WTC11 (cell line): ENCODE data around the gene NUP210L. TPM values are rescaled to one million over a fixed set of nuclear protein-coding genes. Genes with fewer than 3 reads are reported as not detected.

Source experiments
- ATAC-seq: fragments of 200-7000 bp; cut with Tn5 transposase; 2 replicates; pipeline ENCODE4 v1.10.0; 2021; ENCODE audit warnings: mild to moderate bottlenecking, moderate library complexity
- CTCF ChIA-PET: fragments of 300-600 bp; sonication (Branson Sonifier 250); formaldehyde crosslinking; loops from one replicate; lab custom pipeline; 2021; ENCODE audit warnings: antibody characterized with exemption; lab: Charles Lee
- POLR2A ChIA-PET: fragments of 350-600 bp; sonication (Branson Sonifier 250); formaldehyde crosslinking; loops from one replicate; lab custom pipeline; 2021; ENCODE audit warnings: antibody characterized with exemption; lab: Charles Lee
- DNase-seq: peaks from one replicate; pipeline ENCODE4 v3.0.0; 2021; ENCODE audit warnings: low spot score
- H3K27ac Mint-ChIP-seq: 2 replicates; pipeline ENCODE4 v1.8.0; 2021; ENCODE audit warnings: mixed read lengths
- H3K27me3 Mint-ChIP-seq: 2 replicates; pipeline ENCODE4 v1.8.0; 2021; ENCODE audit warnings: low read depth, mild to moderate bottlenecking, moderate library complexity, mixed read lengths
- H3K36me3 Mint-ChIP-seq: 2 replicates; pipeline ENCODE4 v1.8.0; 2021; ENCODE audit warnings: mixed read lengths
- H3K4me1 Mint-ChIP-seq: 2 replicates; pipeline ENCODE4 v1.8.0; 2022; ENCODE audit warnings: mixed read lengths
- H3K4me3 Mint-ChIP-seq: 2 replicates; pipeline ENCODE4 v1.8.0; 2021; ENCODE audit warnings: mild to moderate bottlenecking, moderate library complexity, mixed read lengths
- H3K9me3 Mint-ChIP-seq: 2 replicates; pipeline ENCODE4 v1.8.0; 2021; ENCODE audit warnings: mixed read lengths
- AR ChIP-seq: fragments of 250-450 bp; sonication (Bioruptor Pico); IDR thresholded peaks from 2 replicates; pipeline ENCODE4 v1.9.0; 2021; ENCODE audit warnings: mild to moderate bottlenecking
- E2F4 ChIP-seq: sonication (generic); formaldehyde crosslinking; IDR thresholded peaks from 2 replicates; pipeline ENCODE4 v1.8.1; 2022; ENCODE audit warnings: low read depth, mild to moderate bottlenecking, moderate library complexity, missing genetic modification reagents, borderline replicate concordance
- ELF4 ChIP-seq: sonication (generic); formaldehyde crosslinking; IDR thresholded peaks from 2 replicates; pipeline ENCODE4 v1.8.1; 2022; ENCODE audit warnings: low read depth, mild to moderate bottlenecking, moderate library complexity, missing genetic modification reagents
- EMX1 ChIP-seq: fragments of 250-450 bp; sonication (Bioruptor Pico); IDR thresholded peaks from 2 replicates; pipeline ENCODE4 v1.8.0; 2021; ENCODE audit warnings: mild to moderate bottlenecking
- ERG ChIP-seq: fragments of 250-450 bp; sonication (Bioruptor Pico); IDR thresholded peaks from 2 replicates; pipeline ENCODE4 v1.8.0; 2021; ENCODE audit warnings: mild to moderate bottlenecking
- FOXK1 ChIP-seq: sonication (generic); formaldehyde crosslinking; IDR thresholded peaks from 2 replicates; pipeline ENCODE4 v1.8.0; 2022; ENCODE audit warnings: mild to moderate bottlenecking, moderate library complexity, missing genetic modification reagents
- JUN ChIP-seq: sonication (generic); formaldehyde crosslinking; IDR thresholded peaks from 2 replicates; pipeline ENCODE4 v1.8.0; 2023; ENCODE audit warnings: mild to moderate bottlenecking, missing genetic modification reagents
- KAT7 ChIP-seq: sonication (generic); formaldehyde crosslinking; IDR thresholded peaks from 2 replicates; pipeline ENCODE4 v1.8.1; 2023; ENCODE audit warnings: missing genetic modification reagents, mild to moderate bottlenecking, borderline replicate concordance
- MYBL2 ChIP-seq: sonication (generic); formaldehyde crosslinking; IDR thresholded peaks from 2 replicates; pipeline ENCODE4 v1.8.1; 2023; ENCODE audit warnings: mild to moderate bottlenecking, moderate library complexity, missing genetic modification reagents
- NFE2L1 ChIP-seq: sonication (generic); formaldehyde crosslinking; IDR thresholded peaks from 2 replicates; pipeline ENCODE4 v1.8.1; 2023; ENCODE audit warnings: missing genetic modification reagents
- NR2C2 ChIP-seq: sonication (generic); formaldehyde crosslinking; IDR thresholded peaks from 2 replicates; pipeline ENCODE4 v1.8.0; 2022; ENCODE audit warnings: mild to moderate bottlenecking, missing genetic modification reagents
- TEAD1 ChIP-seq: sonication (generic); formaldehyde crosslinking; IDR thresholded peaks from 2 replicates; pipeline ENCODE4 v1.8.0; 2022; ENCODE audit warnings: mild to moderate bottlenecking, missing genetic modification reagents
- TEAD4 ChIP-seq: sonication (generic); formaldehyde crosslinking; IDR thresholded peaks from 2 replicates; pipeline ENCODE4 v1.8.0; 2022; ENCODE audit warnings: mild to moderate bottlenecking, missing genetic modification reagents
- TP53 ChIP-seq: sonication (generic); formaldehyde crosslinking; IDR thresholded peaks from 2 replicates; pipeline ENCODE4 v1.8.1; 2023; ENCODE audit warnings: mild to moderate bottlenecking, missing genetic modification reagents
- ZNF121 ChIP-seq: sonication (generic); formaldehyde crosslinking; IDR thresholded peaks from 2 replicates; pipeline ENCODE4 v1.8.0; 2023; ENCODE audit warnings: missing genetic modification reagents
- ZNF138 ChIP-seq: sonication (generic); formaldehyde crosslinking; conservative IDR thresholded peaks from 2 replicates; pipeline ENCODE4 v1.8.1; 2022; ENCODE audit warnings: mild to moderate bottlenecking, moderate library complexity, missing genetic modification reagents
- ZNF219 ChIP-seq: sonication (generic); formaldehyde crosslinking; IDR thresholded peaks from 2 replicates; pipeline ENCODE4 v1.8.0; 2023; ENCODE audit warnings: missing genetic modification reagents, mild to moderate bottlenecking, borderline replicate concordance
- ZNF396 ChIP-seq: fragments of 250-450 bp; sonication (Bioruptor Pico); IDR thresholded peaks from 2 replicates; pipeline ENCODE4 v1.8.0; 2021; ENCODE audit warnings: mild to moderate bottlenecking, moderate library complexity, borderline replicate concordance
- ZNF423 ChIP-seq: fragments of 250-450 bp; sonication (Bioruptor Pico); IDR thresholded peaks from 2 replicates; pipeline ENCODE4 v2.1.2; 2022; ENCODE audit warnings: mild to moderate bottlenecking, moderate library complexity
- total RNA-seq: library from RNA; stranded (reverse); gene quantifications from 3 replicates; pipeline ENCODE4 v1.2.3, GENCODE V29; 2021
- TF ChIP-seq, protein P1 (sequence below): fragments of 250-450 bp; sonication (Bioruptor Pico); conservative IDR thresholded peaks from 2 replicates; pipeline ENCODE4 v1.9.0; 2021; ENCODE audit warnings: mild to moderate bottlenecking
- TF ChIP-seq, protein P2 (sequence below): sonication (generic); formaldehyde crosslinking; IDR thresholded peaks from 2 replicates; pipeline ENCODE4 v1.8.1; 2023; ENCODE audit warnings: mild to moderate bottlenecking, missing genetic modification reagents
- TF ChIP-seq, protein P3 (sequence below): sonication (generic); formaldehyde crosslinking; IDR thresholded peaks from 2 replicates; pipeline ENCODE4 v1.8.1; 2022; ENCODE audit warnings: low read depth, missing genetic modification reagents, borderline replicate concordance
- TF ChIP-seq, protein P4 (sequence below): sonication (generic); formaldehyde crosslinking; IDR thresholded peaks from 2 replicates; pipeline ENCODE4 v1.8.0; 2022; ENCODE audit warnings: mild to moderate bottlenecking, missing genetic modification reagents

NUP210L gene
- total RNA-seq, 1 experiment from 2014 or later = 0.02 TPM

GRCh38 chr1:154191990-154192461 is 37.2 kb upstream of the NUP210L start, which contains the start of gene TPM3:
Gene TPM3, minus strand, starts transcription at chr1:154192100. Its CDS starts 82 bp downstream, at chr1:154192018.
- ChIA-PET POLR2A (no interaction called here), CTCF (interaction anchor here (1.4 to 2.8 kb wide), 2 partner anchors 136 to 143 kb away, joined by 4 to 10 read pairs; no protein-coding TSS in a partner anchor)
- no peaks in the 10 kb centered on the region for H3K9me3 Mint-ChIP-seq
- H3K4me3 Mint-ChIP-seq = no peak within 1 kb of the TSS
- H3K27me3 Mint-ChIP-seq = peaks cover 9% of the 10 kb centered on the region; the same call in 1 of the 2 replicates
- H3K36me3 Mint-ChIP-seq = no peaks in the 10 kb centered on the region
- DNase-seq (no peak), ATAC-seq (no peak)
- no peak within 1 kb of the TSS for H3K27ac Mint-ChIP-seq
- no peak for TF ChIP-seq NR2C2
- no peak for TF ChIP-seq ZNF423 (CRISPR knock-in tag)
- no peak for TF ChIP-seq EMX1
- TF ChIP-seq ELF4 = no peak
- TF ChIP-seq E2F4 (CRISPR knock-in tag) = no peak
- no peak for TF ChIP-seq ZNF219
- no peak for TF ChIP-seq NFE2L1 (CRISPR knock-in tag)
- TF ChIP-seq, protein P1, sequence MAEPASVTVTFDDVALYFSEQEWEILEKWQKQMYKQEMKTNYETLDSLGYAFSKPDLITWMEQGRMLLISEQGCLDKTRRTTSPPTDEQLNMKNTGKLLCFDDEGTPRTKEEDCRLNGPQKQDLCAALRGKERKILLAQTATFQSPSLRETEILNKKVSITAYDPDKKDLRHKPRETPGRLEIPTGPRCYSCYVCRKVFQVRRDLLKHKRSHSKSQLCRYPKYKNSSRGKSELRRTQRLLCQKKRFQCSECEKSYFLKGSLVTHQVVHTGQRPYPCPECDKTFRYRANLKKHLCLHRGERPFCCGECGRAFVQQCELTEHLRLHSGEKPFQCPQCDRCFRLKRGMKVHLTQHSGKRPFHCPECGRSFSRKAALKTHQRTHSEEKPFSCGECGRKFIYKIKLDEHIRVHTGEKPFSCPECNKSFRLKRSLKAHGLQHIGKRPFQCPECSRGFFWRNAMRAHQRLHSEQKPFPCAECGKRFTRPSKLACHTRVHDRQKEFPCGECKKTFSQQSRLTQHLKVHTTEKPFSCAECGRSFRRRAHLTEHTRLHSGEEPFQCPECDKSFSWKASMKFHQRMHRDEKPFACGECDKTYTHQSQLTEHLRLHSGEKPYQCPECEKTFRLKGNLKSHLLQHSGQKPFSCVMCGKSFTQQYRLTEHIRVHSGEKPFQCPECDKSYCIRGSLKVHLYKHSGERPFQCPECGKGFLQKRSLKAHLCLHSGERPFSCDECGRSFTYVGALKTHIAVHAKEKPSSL (CRISPR knock-in tag) = no peak
- no peak for TF ChIP-seq TEAD4
- TF ChIP-seq ZNF121 (CRISPR knock-in tag) = no peak
- no peak for TF ChIP-seq ZNF138
- no peak for TF ChIP-seq KAT7 (CRISPR knock-in tag)
- TF ChIP-seq MYBL2 (CRISPR knock-in tag) = no peak
- TF ChIP-seq, protein P2, sequence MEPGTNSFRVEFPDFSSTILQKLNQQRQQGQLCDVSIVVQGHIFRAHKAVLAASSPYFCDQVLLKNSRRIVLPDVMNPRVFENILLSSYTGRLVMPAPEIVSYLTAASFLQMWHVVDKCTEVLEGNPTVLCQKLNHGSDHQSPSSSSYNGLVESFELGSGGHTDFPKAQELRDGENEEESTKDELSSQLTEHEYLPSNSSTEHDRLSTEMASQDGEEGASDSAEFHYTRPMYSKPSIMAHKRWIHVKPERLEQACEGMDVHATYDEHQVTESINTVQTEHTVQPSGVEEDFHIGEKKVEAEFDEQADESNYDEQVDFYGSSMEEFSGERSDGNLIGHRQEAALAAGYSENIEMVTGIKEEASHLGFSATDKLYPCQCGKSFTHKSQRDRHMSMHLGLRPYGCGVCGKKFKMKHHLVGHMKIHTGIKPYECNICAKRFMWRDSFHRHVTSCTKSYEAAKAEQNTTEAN = no peak
- no peak for TF ChIP-seq TP53 (CRISPR knock-in tag)
- TF ChIP-seq, protein P3, sequence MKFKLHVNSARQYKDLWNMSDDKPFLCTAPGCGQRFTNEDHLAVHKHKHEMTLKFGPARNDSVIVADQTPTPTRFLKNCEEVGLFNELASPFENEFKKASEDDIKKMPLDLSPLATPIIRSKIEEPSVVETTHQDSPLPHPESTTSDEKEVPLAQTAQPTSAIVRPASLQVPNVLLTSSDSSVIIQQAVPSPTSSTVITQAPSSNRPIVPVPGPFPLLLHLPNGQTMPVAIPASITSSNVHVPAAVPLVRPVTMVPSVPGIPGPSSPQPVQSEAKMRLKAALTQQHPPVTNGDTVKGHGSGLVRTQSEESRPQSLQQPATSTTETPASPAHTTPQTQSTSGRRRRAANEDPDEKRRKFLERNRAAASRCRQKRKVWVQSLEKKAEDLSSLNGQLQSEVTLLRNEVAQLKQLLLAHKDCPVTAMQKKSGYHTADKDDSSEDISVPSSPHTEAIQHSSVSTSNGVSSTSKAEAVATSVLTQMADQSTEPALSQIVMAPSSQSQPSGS (CRISPR knock-in tag) = no peak
- no peak for TF ChIP-seq FOXK1 (CRISPR knock-in tag)
- H3K4me1 Mint-ChIP-seq = peaks cover 21% of the 10 kb centered on the region

- peaks cover 33% of the 10 kb centered on the region for H3K4me1 Mint-ChIP-seq
- no peaks in the 10 kb centered on the region for H3K9me3 Mint-ChIP-seq
- ATAC-seq (no peak), DNase-seq (no peak)
- POLR2A ChIA-PET = interaction anchor here (0.6 kb wide), 1 partner anchor 173 kb away, joined by 3 read pairs; no protein-coding TSS in a partner anchor
- no peak overlapping the region for H3K4me3 Mint-ChIP-seq
- H3K36me3 Mint-ChIP-seq = no peaks in the 10 kb centered on the region
- no peak overlapping the region for H3K27ac Mint-ChIP-seq
- CTCF ChIA-PET = interaction anchor here (2.4 kb wide), 1 partner anchor 9 kb away, joined by 7 read pairs; no protein-coding TSS in a partner anchor
- H3K27me3 Mint-ChIP-seq = peaks cover 9% of the 10 kb centered on the region; the same call in 1 of the 2 replicates
- TF ChIP-seq ZNF121 (CRISPR knock-in tag) (no peak), ERG (CRISPR knock-in tag) (no peak), ZNF396 (no peak), TEAD1 (CRISPR knock-in tag) (no peak), E2F4 (CRISPR knock-in tag) (no peak), JUN (CRISPR knock-in tag) (no peak), AR (CRISPR knock-in tag) (no peak)
- TF ChIP-seq, protein P4, sequence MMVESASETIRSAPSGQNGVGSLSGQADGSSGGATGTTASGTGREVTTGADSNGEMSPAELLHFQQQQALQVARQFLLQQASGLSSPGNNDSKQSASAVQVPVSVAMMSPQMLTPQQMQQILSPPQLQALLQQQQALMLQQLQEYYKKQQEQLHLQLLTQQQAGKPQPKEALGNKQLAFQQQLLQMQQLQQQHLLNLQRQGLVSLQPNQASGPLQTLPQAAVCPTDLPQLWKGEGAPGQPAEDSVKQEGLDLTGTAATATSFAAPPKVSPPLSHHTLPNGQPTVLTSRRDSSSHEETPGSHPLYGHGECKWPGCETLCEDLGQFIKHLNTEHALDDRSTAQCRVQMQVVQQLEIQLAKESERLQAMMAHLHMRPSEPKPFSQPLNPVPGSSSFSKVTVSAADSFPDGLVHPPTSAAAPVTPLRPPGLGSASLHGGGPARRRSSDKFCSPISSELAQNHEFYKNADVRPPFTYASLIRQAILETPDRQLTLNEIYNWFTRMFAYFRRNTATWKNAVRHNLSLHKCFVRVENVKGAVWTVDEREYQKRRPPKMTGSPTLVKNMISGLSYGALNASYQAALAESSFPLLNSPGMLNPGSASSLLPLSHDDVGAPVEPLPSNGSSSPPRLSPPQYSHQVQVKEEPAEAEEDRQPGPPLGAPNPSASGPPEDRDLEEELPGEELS (CRISPR knock-in tag) = no peak
These were observed 35.7 kb upstream of the NUP210L start for GRCh38 chr1:154190550-154190949.
